Dermis lymphatic vessel endothelial cell (primary cell): Measurements from ENCODE around the gene TRPM5. TPM values are rescaled to one million over a fixed set of nuclear protein-coding genes. Genes with fewer than 3 reads are reported as not detected.

ENCODE experiments used
- total RNA-seq: library from RNA; depleted of rRNA; stranded (reverse); fragments of >200 nt; gene quantifications from 2 replicates; pipeline ENCODE4 v1.2.1, GENCODE V29; 2014

The TRPM5 gene
- total RNA-seq, result not detected in 2 replicates

GRCh38 chr11:2443881-2444820 lies at the start of gene TRPM5:
Gene TRPM5, minus strand, starts transcription at chr11:2444514. Its CDS starts 21,478 bp downstream, at chr11:2423036.

GRCh38 chr11:2444821-2445745 lies 769 bp upstream of the TRPM5 start, which contains the start of gene KCNQ1:
Gene KCNQ1, plus strand, starts transcription at chr11:2445008. Its CDS starts 91 bp downstream, at chr11:2445099.

GRCh38 chr11:2400069-2400761 lies 44.1 kb downstream of the TRPM5 start, which contains the start of gene TSSC4:
Gene TSSC4, plus strand, starts transcription at chr11:2400750. Its CDS starts 1,884 bp downstream, at chr11:2402634.

Other genes starting within 250 kb of the TRPM5 start
- gene ASCL2, start 173.9 kb downstream of the TRPM5 start, total RNA-seq, result not detected in 2 replicates
- not detected in 2 replicates for gene C11orf21, start 142.6 kb downstream of the TRPM5 start, total RNA-seq
- not detected in 2 replicates for gene TSPAN32, start 142.5 kb downstream of the TRPM5 start, total RNA-seq
- gene CD81, start 67.2 kb downstream of the TRPM5 start, total RNA-seq, result 190 and 216 TPM in 2 replicates
- 42.1 and 45.6 TPM in 2 replicates for gene TSSC4, start 43.8 kb downstream of the TRPM5 start, total RNA-seq
- gene KCNQ1, start 494 bp upstream of the TRPM5 start, total RNA-seq, result 0.34 TPM in 1 of 2 replicates, not detected in the other